ENCODE measurements around the gene SSR1. TPM values are rescaled to one million over a fixed set of nuclear protein-coding genes. Genes with fewer than 3 reads are reported as not detected.

The SSR1 gene
- total RNA-seq, 1 experiment from 2014 or later: 318 TPM

- H3K27ac Mint-ChIP-seq (ENCODE audit: low read depth, unreplicated experiment): peak overlapping the region; percentile 88
- H3K9me3 Mint-ChIP-seq (ENCODE audit: unreplicated experiment): no peaks in the 10 kb centered on the region
- H3K4me1 Mint-ChIP-seq (ENCODE audit: insufficient read depth, unreplicated experiment): peaks cover 24% of the 10 kb centered on the region
- no peaks in the 10 kb centered on the region for H3K27me3 Mint-ChIP-seq (ENCODE audit: insufficient read depth, unreplicated experiment)
- POLR2A ChIA-PET: interaction anchor here (0.5 to 2.1 kb wide), 16 partner anchors 10 to 803 kb away, joined by 3 to 10 read pairs (median 4); partner anchors contain the start of genes BLOC1S5, CAGE1, DSP and RIOK1
- no TSS peak for BruUV-seq (replicated peaks)
- CTCF ChIA-PET: interaction anchor here (0.9 to 1.6 kb wide), 3 partner anchors 13 to 537 kb away, joined by 3 to 5 read pairs (median 3); no protein-coding TSS in a partner anchor
- peak overlapping the region; percentile 87 for H3K4me3 Mint-ChIP-seq (ENCODE audit: unreplicated experiment)
- intact Hi-C loops (cut with micrococcal nuclease): no loop called here
- no peaks in the 10 kb centered on the region for H3K36me3 Mint-ChIP-seq (ENCODE audit: insufficient read depth, unreplicated experiment)
- DNase-seq (ENCODE audit: unreplicated experiment): no peak
- no peak for TF ChIP-seq CTCF (IDR thresholded peaks at IDR 0.05; ENCODE audit: unreplicated experiment)
Measured at GRCh38 chr6:7261852-7262461, 51.0 kb downstream of the SSR1 start.

GRCh38 chr6:7261032-7261841 is 51.8 kb downstream of the SSR1 start:
- BruUV-seq (replicated peaks): no TSS peak
- Mint-ChIP-seq H3K4me1 (ENCODE audit: insufficient read depth, unreplicated experiment) (peaks cover 24% of the 10 kb centered on the region), H3K27me3 (ENCODE audit: insufficient read depth, unreplicated experiment) (no peaks in the 10 kb centered on the region), H3K9me3 (ENCODE audit: unreplicated experiment) (no peaks in the 10 kb centered on the region), H3K4me3 (ENCODE audit: unreplicated experiment) (peak overlapping the region; percentile 87), H3K27ac (ENCODE audit: low read depth, unreplicated experiment) (peak overlapping the region; percentile 88), H3K36me3 (ENCODE audit: insufficient read depth, unreplicated experiment) (no peaks in the 10 kb centered on the region)
- CTCF ChIA-PET: interaction anchor here (0.6 to 1.7 kb wide), 3 partner anchors 18 to 855 kb away, joined by 3 to 6 read pairs (median 3); no protein-coding TSS in a partner anchor
- DNase-seq (ENCODE audit: unreplicated experiment): peak; percentile 93
- POLR2A ChIA-PET: interaction anchor here (0.7 to 2.1 kb wide), 15 partner anchors 9 to 580 kb away, joined by 3 to 10 read pairs (median 4); partner anchors contain the start of genes CAGE1, DSP and RIOK1
- intact Hi-C loops (cut with micrococcal nuclease): no loop called here
- TF ChIP-seq CTCF (IDR thresholded peaks at IDR 0.05; ENCODE audit: unreplicated experiment): no peak

- H3K36me3 Mint-ChIP-seq (ENCODE audit: insufficient read depth, unreplicated experiment): no peaks in the 10 kb centered on the region
- no TSS peak for BruUV-seq (replicated peaks)
- peak overlapping the region; percentile 87 for H3K4me3 Mint-ChIP-seq (ENCODE audit: unreplicated experiment)
- H3K9me3 Mint-ChIP-seq (ENCODE audit: unreplicated experiment): no peaks in the 10 kb centered on the region
- POLR2A ChIA-PET: interaction anchor here (0.6 to 2.1 kb wide), 9 partner anchors 8 to 579 kb away, joined by 3 to 10 read pairs (median 4); partner anchors contain the start of genes CAGE1 and RIOK1
- H3K27ac Mint-ChIP-seq (ENCODE audit: low read depth, unreplicated experiment): peak overlapping the region; percentile 88
- DNase-seq (ENCODE audit: unreplicated experiment): no peak
- peaks cover 24% of the 10 kb centered on the region for H3K4me1 Mint-ChIP-seq (ENCODE audit: insufficient read depth, unreplicated experiment)
- intact Hi-C loops (cut with micrococcal nuclease): no loop called here
- TF ChIP-seq CTCF (IDR thresholded peaks at IDR 0.05; ENCODE audit: unreplicated experiment): no peak
- CTCF ChIA-PET: interaction anchor here (0.6 to 1.7 kb wide), 4 partner anchors 10 to 856 kb away, joined by 3 to 6 read pairs (median 3); no protein-coding TSS in a partner anchor
- no peaks in the 10 kb centered on the region for H3K27me3 Mint-ChIP-seq (ENCODE audit: insufficient read depth, unreplicated experiment)
Measured at GRCh38 chr6:7260291-7261031, 52.5 kb downstream of the SSR1 start.

Data from MCF 10A (cell line).